ENCODE data around the gene BORCS6.

The BORCS6 gene

GRCh38 chr17:8224891-8225812, 35.2 kb upstream of the BORCS6 start:
- no peak overlapping the region for H3K27ac ChIP-seq (replicated peaks)
- no peak for DNase-seq (ENCODE audit: low read depth in 1 of 2, low spot score in 1 of 2)
- H3K4me3 ChIP-seq (replicated peaks; ENCODE audit: insufficient read depth, low read length): no peak overlapping the region
- no peaks in the 10 kb centered on the region for H3K27me3 ChIP-seq (ENCODE audit: insufficient read depth, poor library complexity, severe bottlenecking)
- TF ChIP-seq SPI1 (IDR thresholded peaks at IDR 0.05; ENCODE audit: borderline replicate concordance, low read depth): no peak
- TF ChIP-seq CTCF (IDR thresholded peaks at IDR 0.05; ENCODE audit: insufficient read depth, low read length): no peak
- no peak for TF ChIP-seq GABPA (IDR thresholded peaks at IDR 0.05; ENCODE audit: low read depth)

- H3K4me3 ChIP-seq (replicated peaks; ENCODE audit: insufficient read depth, low read length): peak overlapping the region; percentile 60
- H3K27ac ChIP-seq (replicated peaks): peak overlapping the region; percentile 96
- TF ChIP-seq CTCF (IDR thresholded peaks at IDR 0.05; ENCODE audit: insufficient read depth, low read length) (no peak), SPI1 (IDR thresholded peaks at IDR 0.05; ENCODE audit: borderline replicate concordance, low read depth) (no peak), REST (IDR thresholded peaks at IDR 0.05; ENCODE audit: insufficient replicate concordance, low read depth) (no peak), POLR2AphosphoS5 (IDR thresholded peaks at IDR 0.05; ENCODE audit: low read depth) (0 out of 2 replicates have a peak, but pooled peaks have one; percentile 4)
- no peaks in the 10 kb centered on the region for H3K27me3 ChIP-seq (ENCODE audit: insufficient read depth, poor library complexity, severe bottlenecking)
- DNase-seq (ENCODE audit: low read depth in 1 of 2, low spot score in 1 of 2): peak; percentile 52 to 69
Measured at GRCh38 chr17:8223356-8224126, 33.6 kb upstream of the BORCS6 start.

- peak; percentile 72 for TF ChIP-seq GABPA (IDR thresholded peaks at IDR 0.05; ENCODE audit: low read depth)
- no peak for TF ChIP-seq REST (IDR thresholded peaks at IDR 0.05; ENCODE audit: insufficient replicate concordance, low read depth)
- peak; percentile 65; the same call in 1 of the 2 replicates for TF ChIP-seq POLR2AphosphoS5 (IDR thresholded peaks at IDR 0.05; ENCODE audit: low read depth)
- Histone ChIP-seq H3K27ac (replicated peaks) (peak overlapping the region; percentile 96), H3K4me3 (replicated peaks; ENCODE audit: insufficient read depth, low read length) (peak overlapping the region; percentile 60), H3K27me3 (ENCODE audit: insufficient read depth, poor library complexity, severe bottlenecking) (no peaks in the 10 kb centered on the region)
- DNase-seq (ENCODE audit: low read depth in 1 of 2, low spot score in 1 of 2): peak; percentile 74 to 88
Measured at GRCh38 chr17:8222630-8223355, 32.8 kb upstream of the BORCS6 start.

- peak overlapping the region; percentile 60 for H3K4me3 ChIP-seq (replicated peaks; ENCODE audit: insufficient read depth, low read length)
- H3K27ac ChIP-seq (replicated peaks): peak overlapping the region; percentile 96
- no peak for DNase-seq (ENCODE audit: low read depth in 1 of 2, low spot score in 1 of 2)
- no peak; the same call in 1 of the 2 replicates for TF ChIP-seq SPI1 (IDR thresholded peaks at IDR 0.05; ENCODE audit: borderline replicate concordance, low read depth)
- TF ChIP-seq GABPA (IDR thresholded peaks at IDR 0.05; ENCODE audit: low read depth): no peak
- no peak for TF ChIP-seq REST (IDR thresholded peaks at IDR 0.05; ENCODE audit: insufficient replicate concordance, low read depth)
- no peak for TF ChIP-seq POLR2AphosphoS5 (IDR thresholded peaks at IDR 0.05; ENCODE audit: low read depth)
- no peak for TF ChIP-seq CTCF (IDR thresholded peaks at IDR 0.05; ENCODE audit: insufficient read depth, low read length)
- no peaks in the 10 kb centered on the region for H3K27me3 ChIP-seq (ENCODE audit: insufficient read depth, poor library complexity, severe bottlenecking)
Measured at GRCh38 chr17:8222380-8222629, 32.3 kb upstream of the BORCS6 start.

All from HL-60 (cell line).